ENCODE data around the gene FCER2.

Gene FCER2

GRCh38 chr19:7639863-7640348, 62.0 kb downstream of the FCER2 start:
- no peak overlapping the region for H2AFZ ChIP-seq (ENCODE audit: low read length)
- TF ChIP-seq CTCF (IDR thresholded peaks at IDR 0.05; ENCODE audit: low read length) = no peak
- TF ChIP-seq EZH2phosphoT487 (IDR thresholded peaks at IDR 0.05; ENCODE audit: low read length) = no peak
- no peak for TF ChIP-seq EZH2 (optimal IDR thresholded peaks at IDR 0.05; ENCODE audit: low read depth, low read length)

GRCh38 chr19:7638802-7639465, 63.0 kb downstream of the FCER2 start:
- H3K36me3 ChIP-seq (replicated peaks; ENCODE audit: insufficient read depth, low read length) = no peaks in the 10 kb centered on the region
- no peak overlapping the region for H3K9ac ChIP-seq (ENCODE audit: low read length)
- no peaks in the 10 kb centered on the region for H3K9me3 ChIP-seq (replicated peaks; ENCODE audit: insufficient read depth, low read length)
- no peak overlapping the region for H3K27ac ChIP-seq (ENCODE audit: low read length)
- no peak overlapping the region for H3K4me3 ChIP-seq (ENCODE audit: low read length)
- peaks cover 19% of the 10 kb centered on the region for H3K79me2 ChIP-seq (ENCODE audit: low read length)
- peaks cover 3% of the 10 kb centered on the region for H3K4me1 ChIP-seq (ENCODE audit: low read length)
- no peak for TF ChIP-seq CTCF (IDR thresholded peaks at IDR 0.05; ENCODE audit: low read length)
- no peak for TF ChIP-seq EZH2phosphoT487 (IDR thresholded peaks at IDR 0.05; ENCODE audit: low read length)
- TF ChIP-seq EZH2 (optimal IDR thresholded peaks at IDR 0.05; ENCODE audit: low read depth, low read length) = no peak
- H3K27me3 ChIP-seq (replicated peaks; ENCODE audit: insufficient read depth, low read length) = no peaks in the 10 kb centered on the region
- H3F3A ChIP-seq (ENCODE audit: insufficient read depth, low read length) = no peaks in the 10 kb centered on the region
- H4K20me1 ChIP-seq (ENCODE audit: insufficient read depth, low read length) = no peaks in the 10 kb centered on the region
- H2AFZ ChIP-seq (ENCODE audit: low read length) = no peak overlapping the region
- DNase-seq = no peak
- no peak overlapping the region for H3K4me2 ChIP-seq (ENCODE audit: low read depth, low read length)
- H3K9me2 ChIP-seq (replicated peaks; ENCODE audit: insufficient read depth, low read length) = no peaks in the 10 kb centered on the region

More at GRCh38 chr19:7639863-7640348, 62.0 kb downstream of the FCER2 start:
- Histone ChIP-seq H3K4me3 (ENCODE audit: low read length) (no peak overlapping the region), H3K27ac (ENCODE audit: low read length) (no peak overlapping the region), H3K79me2 (ENCODE audit: low read length) (peaks cover 19% of the 10 kb centered on the region), H3K36me3 (replicated peaks; ENCODE audit: insufficient read depth, low read length) (no peaks in the 10 kb centered on the region), H3K9me3 (replicated peaks; ENCODE audit: insufficient read depth, low read length) (no peaks in the 10 kb centered on the region), H4K20me1 (ENCODE audit: insufficient read depth, low read length) (no peaks in the 10 kb centered on the region), H3K9me2 (replicated peaks; ENCODE audit: insufficient read depth, low read length) (no peaks in the 10 kb centered on the region), H3K4me1 (ENCODE audit: low read length) (peaks cover 3% of the 10 kb centered on the region), H3K27me3 (replicated peaks; ENCODE audit: insufficient read depth, low read length) (no peaks in the 10 kb centered on the region), H3F3A (ENCODE audit: insufficient read depth, low read length) (no peaks in the 10 kb centered on the region), H3K4me2 (ENCODE audit: low read depth, low read length) (no peak overlapping the region), H3K9ac (ENCODE audit: low read length) (no peak overlapping the region)
- no peak for DNase-seq
